ENCODE results near the gene KDM8.
A peak's percentile ranks its signal among the peaks of the same experiment; 100 is the strongest.

Gene KDM8

DNA sequence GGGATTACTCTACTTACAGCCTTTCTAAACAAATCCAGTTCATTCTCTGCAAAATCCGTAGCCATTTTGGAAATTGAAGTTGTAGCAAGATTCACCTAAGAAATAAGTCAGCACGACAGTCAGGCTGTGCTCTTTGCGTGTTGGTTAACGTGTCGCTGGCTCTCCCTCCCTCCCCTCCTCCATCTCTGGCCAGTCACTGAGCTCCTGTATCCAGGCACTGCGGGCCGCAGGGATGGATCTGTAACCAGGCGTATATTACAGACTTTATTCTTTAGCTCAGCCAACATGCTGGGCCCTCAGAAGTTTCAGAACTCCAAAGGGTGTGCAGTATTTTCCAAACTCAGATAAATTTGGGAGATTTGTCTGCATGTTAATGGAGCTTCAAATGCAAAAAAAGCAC is 30.8 kb downstream of the KDM8 start:
- DNase-seq (ENCODE audit: low read depth), result no peak
- H3K4me3 ChIP-seq (ENCODE audit: low read length), result no peak overlapping the region
- TF ChIP-seq, protein P1, sequence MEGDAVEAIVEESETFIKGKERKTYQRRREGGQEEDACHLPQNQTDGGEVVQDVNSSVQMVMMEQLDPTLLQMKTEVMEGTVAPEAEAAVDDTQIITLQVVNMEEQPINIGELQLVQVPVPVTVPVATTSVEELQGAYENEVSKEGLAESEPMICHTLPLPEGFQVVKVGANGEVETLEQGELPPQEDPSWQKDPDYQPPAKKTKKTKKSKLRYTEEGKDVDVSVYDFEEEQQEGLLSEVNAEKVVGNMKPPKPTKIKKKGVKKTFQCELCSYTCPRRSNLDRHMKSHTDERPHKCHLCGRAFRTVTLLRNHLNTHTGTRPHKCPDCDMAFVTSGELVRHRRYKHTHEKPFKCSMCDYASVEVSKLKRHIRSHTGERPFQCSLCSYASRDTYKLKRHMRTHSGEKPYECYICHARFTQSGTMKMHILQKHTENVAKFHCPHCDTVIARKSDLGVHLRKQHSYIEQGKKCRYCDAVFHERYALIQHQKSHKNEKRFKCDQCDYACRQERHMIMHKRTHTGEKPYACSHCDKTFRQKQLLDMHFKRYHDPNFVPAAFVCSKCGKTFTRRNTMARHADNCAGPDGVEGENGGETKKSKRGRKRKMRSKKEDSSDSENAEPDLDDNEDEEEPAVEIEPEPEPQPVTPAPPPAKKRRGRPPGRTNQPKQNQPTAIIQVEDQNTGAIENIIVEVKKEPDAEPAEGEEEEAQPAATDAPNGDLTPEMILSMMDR (IDR thresholded peaks at IDR 0.05; ENCODE audit: insufficient read depth, low read depth, low read length, missing control alignments), result no peak

DNA sequence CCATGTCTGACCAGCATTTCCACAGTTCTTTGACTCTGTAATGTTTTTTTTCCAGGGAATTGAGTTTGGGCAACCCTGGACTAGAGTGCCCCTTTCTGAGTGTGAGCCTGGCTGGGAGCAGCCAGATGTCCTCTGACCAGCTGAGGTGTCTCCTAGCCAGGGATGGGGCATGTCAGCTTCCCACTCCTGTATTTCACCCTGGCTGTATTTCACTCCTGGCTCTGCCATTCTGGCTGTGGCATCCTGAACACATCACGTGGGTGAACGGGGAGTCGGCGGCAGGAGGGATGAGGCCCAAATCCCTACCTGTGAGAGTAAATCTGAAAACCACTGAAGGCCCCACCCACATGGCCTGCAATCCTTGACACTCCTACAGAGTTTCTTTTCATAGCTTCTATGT is 31.3 kb downstream of the KDM8 start:
- DNase-seq (ENCODE audit: low read depth), result no peak
- TF ChIP-seq, protein P1 (IDR thresholded peaks at IDR 0.05; ENCODE audit: insufficient read depth, low read depth, low read length, missing control alignments), result no peak
- H3K4me3 ChIP-seq (ENCODE audit: low read length), result no peak overlapping the region

- no peak overlapping the region for H3K4me3 ChIP-seq (ENCODE audit: low read length)
- peak; percentile 76 for DNase-seq (ENCODE audit: low read depth)
- TF ChIP-seq, protein P1 (IDR thresholded peaks at IDR 0.05; ENCODE audit: insufficient read depth, low read depth, low read length, missing control alignments), result peak; percentile 93
Observed at GRCh38 chr16:27235055-27235937, 32.0 kb downstream of the KDM8 start.

GRCh38 chr16:27235938-27236245 is 32.6 kb downstream of the KDM8 start:
- TF ChIP-seq, protein P1 (IDR thresholded peaks at IDR 0.05; ENCODE audit: insufficient read depth, low read depth, low read length, missing control alignments), result no peak
- H3K4me3 ChIP-seq (ENCODE audit: low read length), result no peak overlapping the region
- DNase-seq (ENCODE audit: low read depth), result no peak

DNA sequence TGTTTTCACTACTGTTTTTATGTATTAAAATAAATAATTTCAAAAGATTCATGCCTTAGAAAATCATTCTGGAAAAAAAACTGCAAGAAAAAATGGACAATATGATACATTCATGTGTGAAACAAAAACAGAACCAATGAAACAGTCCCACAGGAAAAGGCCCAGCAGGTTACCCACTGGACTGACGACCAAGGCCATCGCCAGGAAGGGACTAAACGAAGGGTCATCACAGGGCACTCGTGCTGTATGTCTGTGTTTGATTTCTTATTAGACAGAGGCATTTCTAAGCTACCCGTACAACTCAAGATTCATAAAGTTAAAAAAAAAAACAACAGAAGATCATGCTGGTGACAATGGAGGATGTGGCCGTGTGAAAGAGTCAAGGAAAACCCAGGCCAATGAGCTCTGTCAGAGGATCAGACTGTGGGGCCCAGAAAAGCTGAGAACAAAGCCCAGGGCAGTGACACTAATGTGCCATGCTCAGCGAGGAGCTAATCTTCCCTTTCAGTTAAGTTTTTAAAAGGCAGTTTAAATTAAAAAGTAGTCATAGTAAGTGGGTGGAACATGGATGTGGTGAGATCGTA is 33.4 kb downstream of the KDM8 start:
- H3K4me3 ChIP-seq (ENCODE audit: low read length), result no peak overlapping the region
- no peak for DNase-seq (ENCODE audit: low read depth)
- TF ChIP-seq, protein P1 (IDR thresholded peaks at IDR 0.05; ENCODE audit: insufficient read depth, low read depth, low read length, missing control alignments), result no peak

DNA sequence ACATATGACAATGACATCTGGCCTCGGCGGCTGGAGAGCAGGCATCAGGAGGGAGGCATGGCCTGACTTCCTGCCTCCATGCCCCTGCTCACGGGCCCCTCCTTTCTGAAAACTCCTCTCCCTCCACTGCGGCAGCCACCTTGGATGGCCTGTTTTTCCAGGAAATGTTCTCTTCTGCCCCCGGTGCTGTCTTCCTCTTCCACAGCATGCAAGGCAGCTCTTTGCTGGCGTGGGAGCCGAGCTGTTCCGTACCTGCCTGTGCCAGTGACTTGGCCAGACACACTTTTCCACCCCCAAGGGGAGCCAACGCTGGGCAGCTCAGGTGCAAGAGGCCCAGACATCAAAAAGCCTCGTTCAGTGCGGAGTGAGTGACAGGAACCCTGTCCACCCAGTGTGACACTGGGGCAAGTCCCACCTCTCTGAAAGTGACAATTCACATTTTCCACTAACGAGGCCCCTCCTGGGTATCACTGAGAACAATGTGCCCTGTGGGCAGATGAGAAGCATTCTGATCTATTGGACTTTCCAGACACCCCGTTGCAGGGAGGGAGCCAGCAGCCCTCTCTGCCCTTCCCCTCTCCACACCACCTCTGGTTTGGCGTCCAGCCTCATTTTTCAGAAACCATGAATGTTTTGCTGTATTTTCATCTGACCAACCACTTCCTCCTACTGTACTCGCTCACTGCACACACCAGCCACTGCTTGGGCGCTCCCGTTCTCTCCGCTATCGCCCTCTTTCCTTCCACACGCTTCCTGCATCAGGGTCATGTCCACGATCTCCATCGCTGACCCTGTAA is 34.1 kb downstream of the KDM8 start:
- no peak for DNase-seq (ENCODE audit: low read depth)
- no peak overlapping the region for H3K4me3 ChIP-seq (ENCODE audit: low read length)
- TF ChIP-seq, protein P1 (IDR thresholded peaks at IDR 0.05; ENCODE audit: insufficient read depth, low read depth, low read length, missing control alignments), result no peak
